Colonic mucosa (tissue), 4 donors: ENCODE data around the gene LRIT1. TPM values are rescaled to one million over a fixed set of nuclear protein-coding genes. Genes with fewer than 3 reads are reported as not detected.

ENCODE experiments used
- DNase-seq: peaks from one replicate; pipeline ENCODE4 v3.0.0-alpha.2; 2020
- H3K27ac ChIP-seq: fragments of 200-600 bp; one replicate; pipeline ENCODE4 v1.8.0; 2021
- H3K27me3 ChIP-seq: fragments of 200-600 bp; one replicate; pipeline ENCODE4 v1.8.0; 2021
- H3K36me3 ChIP-seq: fragments of 200-600 bp; one replicate; pipeline ENCODE4 v1.8.0; 2021
- H3K4me1 ChIP-seq: fragments of 200-600 bp; one replicate; pipeline ENCODE4 v1.8.0; 2021; ENCODE audit warnings: mild to moderate bottlenecking
- H3K4me3 ChIP-seq: fragments of 200-600 bp; one replicate; pipeline ENCODE4 v1.8.0; 2021
- H3K9ac ChIP-seq, 2 donors: one replicate each; pipeline ENCODE4 v1.7.0; 2013; ENCODE audit warnings: control low read depth in 2 of 2, low read depth in 2 of 2, low read length in 2 of 2
- H3K9me3 ChIP-seq: fragments of 200-600 bp; one replicate; pipeline ENCODE4 v1.8.0; 2021
- intact Hi-C: fragments of 100-400 bp; cut with DNase I; formaldehyde crosslinking; loops from one replicate; pipeline ENCODE4 v1.14.1; 2022
- total RNA-seq, 2 donors: library from RNA; stranded (reverse); fragmentation: NEBNext Ultra II Directional in 1 of 2; extraction: Animal tissue kit (Norgen Biotek cat#: 25700) in 1 of 2; gene quantifications; one replicate each; pipeline ENCODE4 v1.2.1, GENCODE V29; 2021
- TF ChIP-seq, protein P1 (sequence below): fragments of 200-600 bp; IDR thresholded peaks from one replicate; pipeline ENCODE4 v1.8.0; 2022; ENCODE audit warnings: antibody characterized with exemption, mild to moderate bottlenecking
- donor health status: healthy.
- donor health status: DM: no; HTN: no; CAD: no.
- donor health status: DM: no; HTN: no; CAD: no.

LRIT1 gene
- total RNA-seq, 2 donors from 2014 or later: not detected

GRCh38 chr10:84257343-84258020, 16.1 kb upstream of the LRIT1 start:
- no peak overlapping the region for H3K27ac ChIP-seq
- H3K36me3 ChIP-seq: no peaks in the 10 kb centered on the region
- H3K9ac ChIP-seq: no peak overlapping the region
- H3K9me3 ChIP-seq: no peaks in the 10 kb centered on the region
- H3K27me3 ChIP-seq: no peaks in the 10 kb centered on the region
- H3K4me1 ChIP-seq: no peaks in the 10 kb centered on the region
- no peak overlapping the region for H3K4me3 ChIP-seq
- no peak for DNase-seq
- intact Hi-C loops: no loop called here
- TF ChIP-seq, protein P1, sequence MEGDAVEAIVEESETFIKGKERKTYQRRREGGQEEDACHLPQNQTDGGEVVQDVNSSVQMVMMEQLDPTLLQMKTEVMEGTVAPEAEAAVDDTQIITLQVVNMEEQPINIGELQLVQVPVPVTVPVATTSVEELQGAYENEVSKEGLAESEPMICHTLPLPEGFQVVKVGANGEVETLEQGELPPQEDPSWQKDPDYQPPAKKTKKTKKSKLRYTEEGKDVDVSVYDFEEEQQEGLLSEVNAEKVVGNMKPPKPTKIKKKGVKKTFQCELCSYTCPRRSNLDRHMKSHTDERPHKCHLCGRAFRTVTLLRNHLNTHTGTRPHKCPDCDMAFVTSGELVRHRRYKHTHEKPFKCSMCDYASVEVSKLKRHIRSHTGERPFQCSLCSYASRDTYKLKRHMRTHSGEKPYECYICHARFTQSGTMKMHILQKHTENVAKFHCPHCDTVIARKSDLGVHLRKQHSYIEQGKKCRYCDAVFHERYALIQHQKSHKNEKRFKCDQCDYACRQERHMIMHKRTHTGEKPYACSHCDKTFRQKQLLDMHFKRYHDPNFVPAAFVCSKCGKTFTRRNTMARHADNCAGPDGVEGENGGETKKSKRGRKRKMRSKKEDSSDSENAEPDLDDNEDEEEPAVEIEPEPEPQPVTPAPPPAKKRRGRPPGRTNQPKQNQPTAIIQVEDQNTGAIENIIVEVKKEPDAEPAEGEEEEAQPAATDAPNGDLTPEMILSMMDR: no peak

GRCh38 chr10:84256510-84257342, 15.4 kb upstream of the LRIT1 start:
- Histone ChIP-seq H3K36me3 (no peaks in the 10 kb centered on the region), H3K27me3 (no peaks in the 10 kb centered on the region), H3K4me3 (no peak overlapping the region), H3K27ac (no peak overlapping the region), H3K9ac (no peak overlapping the region), H3K4me1 (no peaks in the 10 kb centered on the region), H3K9me3 (no peaks in the 10 kb centered on the region)
- TF ChIP-seq, protein P1: peak; percentile 58
- peak; percentile 62 for DNase-seq
- intact Hi-C loops: no loop called here

DNA sequence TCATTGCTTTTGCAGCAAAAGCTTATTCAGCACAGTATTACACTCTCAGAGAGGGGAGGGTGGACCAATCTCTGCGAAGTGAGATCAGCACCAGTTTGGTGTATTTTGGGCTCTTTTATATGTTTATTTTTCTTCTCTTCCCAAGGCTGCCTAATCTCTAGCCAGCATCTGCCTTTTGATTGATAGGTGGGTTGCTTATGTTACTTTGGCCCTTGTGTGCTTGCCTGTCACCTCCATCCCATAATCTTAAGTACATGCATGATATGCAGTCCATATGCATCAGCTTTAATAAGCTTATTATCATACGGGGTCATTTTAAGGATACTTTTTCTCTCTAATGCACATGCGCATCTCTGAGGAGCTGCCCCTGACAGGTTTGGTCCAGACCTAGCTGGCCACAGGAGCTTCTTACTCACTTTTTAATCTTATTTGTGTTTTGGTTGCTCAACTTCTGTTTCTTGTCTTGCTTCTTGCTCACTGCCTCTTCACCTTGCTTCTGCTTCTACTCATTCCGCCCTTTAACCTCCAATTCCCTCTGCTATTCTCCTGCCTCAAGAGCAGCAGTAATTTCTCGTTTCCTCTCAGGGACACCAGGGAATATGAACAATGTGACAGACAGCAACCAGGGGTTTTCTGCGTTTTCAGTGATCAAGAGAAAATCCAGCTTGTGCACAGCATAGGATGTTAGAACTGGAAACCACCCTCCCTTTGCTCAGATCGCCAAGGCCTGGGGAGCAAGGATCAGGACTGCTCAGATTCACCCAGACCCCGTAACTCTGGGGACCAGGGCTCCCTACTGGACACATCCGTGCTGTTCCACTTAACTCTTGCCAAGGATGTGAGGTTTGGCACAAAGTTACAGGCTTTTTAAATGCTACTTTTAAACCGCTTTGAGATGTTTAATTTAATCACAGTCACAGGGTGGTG, 13.5 kb upstream of the LRIT1 start:
- TF ChIP-seq, protein P1: no peak
- Histone ChIP-seq H3K9me3 (no peaks in the 10 kb centered on the region), H3K4me3 (no peak overlapping the region), H3K9ac (no peak overlapping the region), H3K27ac (no peak overlapping the region), H3K4me1 (no peaks in the 10 kb centered on the region), H3K27me3 (no peaks in the 10 kb centered on the region), H3K36me3 (no peaks in the 10 kb centered on the region)
- no peak for DNase-seq
- intact Hi-C loops: no loop called here

GRCh38 chr10:84248794-84249193, 7.4 kb upstream of the LRIT1 start:
- no peak overlapping the region for H3K9ac ChIP-seq
- no peaks in the 10 kb centered on the region for H3K9me3 ChIP-seq
- H3K36me3 ChIP-seq: no peaks in the 10 kb centered on the region
- no peak overlapping the region for H3K27ac ChIP-seq
- H3K27me3 ChIP-seq: no peaks in the 10 kb centered on the region
- H3K4me1 ChIP-seq: no peaks in the 10 kb centered on the region
- intact Hi-C loops: no loop called here
- DNase-seq: no peak
- TF ChIP-seq, protein P1: no peak
- H3K4me3 ChIP-seq: no peak overlapping the region

- H3K4me3 ChIP-seq: no peak overlapping the region
- no peaks in the 10 kb centered on the region for H3K36me3 ChIP-seq
- TF ChIP-seq, protein P1: no peak
- H3K9me3 ChIP-seq: no peaks in the 10 kb centered on the region
- no peaks in the 10 kb centered on the region for H3K27me3 ChIP-seq
- intact Hi-C loops: no loop called here
- no peaks in the 10 kb centered on the region for H3K4me1 ChIP-seq
- no peak for DNase-seq
- no peak overlapping the region for H3K9ac ChIP-seq
- H3K27ac ChIP-seq: no peak overlapping the region
These were observed 6.2 kb upstream of the LRIT1 start for GRCh38 chr10:84247496-84247895.
